Endothelial cell of umbilical vein (primary cell): ENCODE results near the gene KLF16. TPM values are rescaled to one million over a fixed set of nuclear protein-coding genes. Genes with fewer than 3 reads are reported as not detected.

Experiments used
- BruUV-seq: library from RNA; stranded (reverse); fragments of 400-500 nt; replicated peaks from 2 replicates; lab custom pipeline; 2021; lab: Mats Ljungman, UMichigan
- CTCF ChIA-PET: fragments of 300-600, 350-600 bp; sonication (Branson Sonifier 250); formaldehyde crosslinking; loops from one replicate; lab custom pipeline; 2021; ENCODE audit warnings: antibody characterized with exemption, inconsistent platforms; lab: Charles Lee
- POLR2A ChIA-PET: fragments of 300-600, 350-600 bp; sonication (Branson Sonifier 250); formaldehyde crosslinking; loops from one replicate; lab custom pipeline; 2021; ENCODE audit warnings: antibody characterized with exemption, inconsistent platforms; lab: Charles Lee
- DNase-seq: peaks from one replicate; pipeline ENCODE4 v3.0.0-alpha.2; 2011; ENCODE audit warnings: low read depth, low spot score
- FAIRE-seq: peaks from 2 replicates; lab custom pipeline; 2011; peaks lifted over from hg19 to GRCh38; lab: Jason Lieb, UNC
- H2AFZ ChIP-seq: 2 replicates; pipeline ENCODE4 v1.6.0; 2012; ENCODE audit warnings: low read depth, low read length, control low read depth, inconsistent platforms
- H3K27ac ChIP-seq: 2 replicates; pipeline ENCODE4 v1.5.1; 2011; ENCODE audit warnings: low read depth, mild to moderate bottlenecking, control low read depth, low read length, moderate library complexity; ENCODE audit not compliant: insufficient read depth
- H3K27me3 ChIP-seq, 2 experiments: 2 replicates each; pipeline versions ENCODE4 v1.6.0 to v1.6.1; 2011; ENCODE audit warnings: low read length in 2 of 2, mixed read lengths in 1 of 2; ENCODE audit not compliant: control insufficient read depth in 2 of 2, insufficient read depth in 2 of 2
- H3K36me3 ChIP-seq, 2 experiments: 2 replicates in 1 of 2; 3 replicates in 1 of 2; pipeline ENCODE4 v1.5.1; 2011; ENCODE audit warnings: low read length in 2 of 2, mild to moderate bottlenecking in 1 of 2, moderate library complexity in 1 of 2; ENCODE audit not compliant: control insufficient read depth in 2 of 2, insufficient read depth in 2 of 2; ENCODE audit errors: extremely low read depth in 1 of 2
- H3K4me1 ChIP-seq: 3 replicates; pipeline ENCODE4 v1.5.1; 2011; ENCODE audit warnings: mild to moderate bottlenecking, low read length; ENCODE audit not compliant: control insufficient read depth, insufficient read depth; ENCODE audit errors: extremely low read depth
- H3K4me2 ChIP-seq: 2 replicates; pipeline ENCODE4 v1.6.1; 2011; ENCODE audit warnings: low read length, control low read depth, mixed read lengths; ENCODE audit not compliant: insufficient read depth
- H3K4me3 ChIP-seq, 3 experiments: fragments of 200-600 bp in 1 of 3; sonication (generic), shearing (Covaris generic) in 1 of 3; replicated peaks in 1 of 3; 2 replicates each; pipeline ENCODE4 v1.5.1; 2011 to 2016; ENCODE audit warnings: control low read depth in 3 of 3, low read length in 3 of 3, mild to moderate bottlenecking in 2 of 3, inconsistent platforms in 1 of 3, low read depth in 1 of 3, moderate library complexity in 1 of 3; ENCODE audit not compliant: insufficient read depth in 1 of 3
- H3K79me2 ChIP-seq: 2 replicates; pipeline ENCODE4 v1.6.0; 2012; ENCODE audit warnings: low read length, inconsistent platforms; ENCODE audit not compliant: control insufficient read depth, insufficient read depth
- H3K9ac ChIP-seq: replicated peaks from 2 replicates; pipeline ENCODE3; 2011; ENCODE audit warnings: low read length, control low read depth; ENCODE audit not compliant: insufficient read depth; ENCODE audit errors: extremely low read depth
- H3K9me1 ChIP-seq: replicated peaks from 3 replicates; pipeline ENCODE4 v1.6.0; 2011; ENCODE audit warnings: mild to moderate bottlenecking, low read length; ENCODE audit not compliant: control insufficient read depth, insufficient read depth; ENCODE audit errors: extremely low read depth
- H3K9me3 ChIP-seq: replicated peaks from 2 replicates; pipeline ENCODE4 v1.5.1; 2012; ENCODE audit warnings: low read length, inconsistent platforms; ENCODE audit not compliant: control insufficient read depth, insufficient read depth
- H4K20me1 ChIP-seq: replicated peaks from 2 replicates; pipeline ENCODE3; 2011; ENCODE audit warnings: mild to moderate bottlenecking, low read length; ENCODE audit not compliant: control insufficient read depth, insufficient read depth; ENCODE audit errors: extremely low read depth
- CTCF ChIP-seq, 2 donors: IDR thresholded peaks; 1 replicate in 1 of 2; 2 replicates in 1 of 2; pipeline ENCODE4 v1.5.1; 2011; ENCODE audit warnings: low read length in 2 of 2, mild to moderate bottlenecking in 2 of 2, moderate library complexity in 2 of 2, control low read depth in 1 of 2, inconsistent platforms in 1 of 2, low read depth in 1 of 2; ENCODE audit not compliant: insufficient read depth in 1 of 2; ENCODE audit errors: extremely low read depth in 1 of 2
- EZH2 ChIP-seq: IDR thresholded peaks from 2 replicates; pipeline ENCODE4 v1.6.1; 2012; ENCODE audit warnings: borderline replicate concordance, low read depth, mild to moderate bottlenecking, moderate library complexity, low read length, inconsistent platforms; ENCODE audit not compliant: severe bottlenecking
- FOS ChIP-seq: IDR thresholded peaks from 2 replicates; pipeline ENCODE4 v1.6.1; 2011; ENCODE audit warnings: mild to moderate bottlenecking, low read length, moderate library complexity, borderline replicate concordance; ENCODE audit not compliant: insufficient read depth
- GATA2 ChIP-seq: IDR thresholded peaks from 2 replicates; pipeline ENCODE4 v1.7.0; 2011; ENCODE audit warnings: low read depth, mild to moderate bottlenecking, moderate library complexity, mixed read lengths, low read length; ENCODE audit not compliant: insufficient read length, insufficient read depth
- JUN ChIP-seq: IDR thresholded peaks from 2 replicates; pipeline ENCODE4 v1.6.1; 2011; ENCODE audit warnings: borderline replicate concordance, low read depth; ENCODE audit not compliant: insufficient read length, insufficient read depth
- MYC ChIP-seq: IDR thresholded peaks from one replicate; pipeline ENCODE4 v1.6.1; 2011; ENCODE audit warnings: mild to moderate bottlenecking, low read depth, low read length
- POLR2A ChIP-seq: IDR thresholded peaks from 2 replicates; pipeline ENCODE4 v1.6.1; 2012; ENCODE audit warnings: low read depth, mild to moderate bottlenecking, control low read depth, low read length
- POLR2AphosphoS5 ChIP-seq: IDR thresholded peaks from 2 replicates; pipeline ENCODE4 v1.6.1; 2012; ENCODE audit warnings: low read depth, mild to moderate bottlenecking, control low read depth, low read length, moderate library complexity; ENCODE audit not compliant: insufficient read depth
- dilution Hi-C: fragments of 300-500 bp; cut with MboI; formaldehyde crosslinking; loops from one replicate; pipeline ENCODE4 v1.15.0; 2019; ENCODE audit warnings: low sequenced_read_pairs; ENCODE audit not compliant: extremely low pct_ligation_motif_present
- intact Hi-C: fragments of 100-400 bp; cut with micrococcal nuclease; formaldehyde crosslinking; loops from one replicate; pipeline ENCODE4 v1.10.0; 2022
- polyA plus RNA-seq, 4 experiments: library from polyadenylated mRNA; depleted of rRNA in 3 of 4; stranded (reverse) in 3 of 4; unstranded in 1 of 4; fragments of >200 nt; gene quantifications; 2 replicates each; pipeline versions ENCODE4 v1.2.1 to v1.2.3, GENCODE V29; 2011 to 2012; ENCODE audit warnings: missing spikeins in 1 of 4
- total RNA-seq: library from RNA; stranded (reverse); gene quantifications from 2 replicates; pipeline ENCODE4 v1.2.3, GENCODE V29; 2021
- TF ChIP-seq, protein P1 (sequence below): IDR thresholded peaks from 2 replicates; pipeline ENCODE4 v1.6.1; 2011; ENCODE audit not compliant: insufficient read depth, insufficient read length

Gene KLF16
- total and polyA plus RNA-seq, 2 donors (not counting 3 experiments of a cell fraction or from before 2014, with no cell fraction given), result 11.6 to 36.6 TPM

GRCh38 chr19:1855828-1856255, 7.5 kb downstream of the KLF16 start:
- H3K36me3 ChIP-seq, result no peaks in the 10 kb centered on the region

More at GRCh38 chr19:1855828-1856255, 7.5 kb downstream of the KLF16 start:
- Histone ChIP-seq H3K4me1 (peaks cover 41% of the 10 kb centered on the region), H3K9me3 (no peaks in the 10 kb centered on the region), H2AFZ (no peak overlapping the region), H4K20me1 (no peaks in the 10 kb centered on the region), H3K27me3 (no peaks in the 10 kb centered on the region), H3K79me2 (peaks cover 72% of the 10 kb centered on the region), H3K9me1 (no peaks in the 10 kb centered on the region), H3K4me2 (peak overlapping the region; percentile 47), H3K9ac (peak overlapping the region; percentile 14), H3K4me3 (no peak overlapping the region), H3K27ac (peak overlapping the region; percentile 30)
- ChIA-PET POLR2A (interaction anchor here (0.6 kb wide), 1 partner anchor 1201 kb away, joined by 3 read pairs; no protein-coding TSS in a partner anchor), CTCF (interaction anchor here (0.6 to 2.1 kb wide), 6 partner anchors 10 to 30 kb away, joined by 3 to 14 read pairs (median 4); no protein-coding TSS in a partner anchor)
- intact Hi-C loops, result no loop called here
- TF ChIP-seq FOS (no peak), EZH2 (no peak), POLR2A (no peak), MYC (no peak), POLR2AphosphoS5 (no peak), CTCF (IDR thresholded peaks at IDR 0.05; ENCODE audit: extremely low read depth in 1 of 2, insufficient read depth in 1 of 2, low read depth in 1 of 2, low read length in 2 of 2) (no peak), JUN (no peak), GATA2 (no peak)
- TF ChIP-seq, protein P1, sequence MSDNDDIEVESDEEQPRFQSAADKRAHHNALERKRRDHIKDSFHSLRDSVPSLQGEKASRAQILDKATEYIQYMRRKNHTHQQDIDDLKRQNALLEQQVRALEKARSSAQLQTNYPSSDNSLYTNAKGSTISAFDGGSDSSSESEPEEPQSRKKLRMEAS, result no peak
- no TSS peak for BruUV-seq
- FAIRE-seq, result no peak
- DNase-seq, result no peak
- dilution Hi-C loops, result no loop called here
